HL-60 (cell line): Measurements from ENCODE around the gene SLC25A25.

Experiments used
- POLR2AphosphoS5 ChIP-seq: IDR thresholded peaks from 2 replicates; pipeline ENCODE4 v1.6.1; 2012; ENCODE audit warnings: low read depth
- TF ChIP-seq, protein P1 (sequence below): IDR thresholded peaks from one replicate; pipeline ENCODE4 v1.5.1; 2011; ENCODE audit warnings: low read length, control low read depth, inconsistent platforms; ENCODE audit not compliant: insufficient read depth

DNA sequence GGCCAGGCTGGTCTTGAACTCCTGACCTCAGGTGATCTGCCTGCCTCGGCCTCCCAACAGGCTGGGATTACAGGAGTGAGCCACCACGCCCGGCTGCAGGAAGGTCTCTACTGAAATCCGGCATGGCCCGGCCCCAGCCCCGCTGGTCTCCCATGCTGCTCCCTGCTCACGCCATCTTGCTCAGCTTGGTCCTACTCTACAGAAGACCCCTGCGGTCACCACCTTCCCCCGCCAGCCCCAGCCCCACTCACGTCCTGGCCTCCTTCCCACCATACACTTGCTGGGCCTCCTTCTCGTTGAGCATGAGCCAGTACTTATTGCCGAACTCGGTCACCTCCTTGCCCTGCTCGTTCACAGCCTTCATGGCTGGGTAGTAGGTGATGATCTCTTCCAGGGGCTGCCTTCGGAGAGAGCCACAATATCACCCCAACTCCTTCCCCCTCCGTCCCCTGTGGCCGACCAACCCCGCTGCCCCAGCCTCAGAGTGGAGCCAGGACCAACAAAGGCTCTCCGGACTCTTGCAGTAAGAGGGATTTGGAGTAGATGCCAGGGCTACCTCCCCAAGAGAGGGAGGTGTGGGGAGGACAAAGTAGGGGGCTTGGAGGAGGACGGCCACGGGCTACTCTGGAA is 55.5 kb downstream of the SLC25A25 start:
- TF ChIP-seq, protein P1, sequence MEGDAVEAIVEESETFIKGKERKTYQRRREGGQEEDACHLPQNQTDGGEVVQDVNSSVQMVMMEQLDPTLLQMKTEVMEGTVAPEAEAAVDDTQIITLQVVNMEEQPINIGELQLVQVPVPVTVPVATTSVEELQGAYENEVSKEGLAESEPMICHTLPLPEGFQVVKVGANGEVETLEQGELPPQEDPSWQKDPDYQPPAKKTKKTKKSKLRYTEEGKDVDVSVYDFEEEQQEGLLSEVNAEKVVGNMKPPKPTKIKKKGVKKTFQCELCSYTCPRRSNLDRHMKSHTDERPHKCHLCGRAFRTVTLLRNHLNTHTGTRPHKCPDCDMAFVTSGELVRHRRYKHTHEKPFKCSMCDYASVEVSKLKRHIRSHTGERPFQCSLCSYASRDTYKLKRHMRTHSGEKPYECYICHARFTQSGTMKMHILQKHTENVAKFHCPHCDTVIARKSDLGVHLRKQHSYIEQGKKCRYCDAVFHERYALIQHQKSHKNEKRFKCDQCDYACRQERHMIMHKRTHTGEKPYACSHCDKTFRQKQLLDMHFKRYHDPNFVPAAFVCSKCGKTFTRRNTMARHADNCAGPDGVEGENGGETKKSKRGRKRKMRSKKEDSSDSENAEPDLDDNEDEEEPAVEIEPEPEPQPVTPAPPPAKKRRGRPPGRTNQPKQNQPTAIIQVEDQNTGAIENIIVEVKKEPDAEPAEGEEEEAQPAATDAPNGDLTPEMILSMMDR, result no peak
- TF ChIP-seq POLR2AphosphoS5, result no peak
